T-helper 17 cell (primary cell): ENCODE results near the gene ATF3. TPM values are rescaled to one million over a fixed set of nuclear protein-coding genes. Genes with fewer than 3 reads are reported as not detected.

Source experiments
- ATAC-seq: fragments of 150-1000 bp; cut with Tn5 transposase; 2 replicates; pipeline ENCODE4 v1.10.0; 2021; ENCODE audit warnings: mild to moderate bottlenecking, moderate library complexity
- DNase-seq, 3 donors: peaks; one replicate each; pipeline versions ENCODE4 v3.0.0 to v3.0.0-alpha.2; 2020 to 2021
- H3K9me3 ChIP-seq: one replicate; pipeline ENCODE4 v1.7.0; 2013; ENCODE audit warnings: low read length, mild to moderate bottlenecking; ENCODE audit not compliant: control insufficient read depth, poor library complexity, severe bottlenecking
- H3K27ac Mint-ChIP-seq: one replicate; pipeline ENCODE4 v1.8.0; 2022; ENCODE audit warnings: mild to moderate bottlenecking, moderate library complexity, mixed read lengths
- H3K27me3 Mint-ChIP-seq: one replicate; pipeline ENCODE4 v1.8.0; 2022; ENCODE audit warnings: mixed read lengths
- H3K36me3 Mint-ChIP-seq: one replicate; pipeline ENCODE4 v1.8.0; 2022; ENCODE audit warnings: low read depth, mixed read lengths
- H3K4me1 Mint-ChIP-seq: one replicate; pipeline ENCODE4 v1.8.0; 2022; ENCODE audit warnings: mild to moderate bottlenecking, mixed read lengths
- H3K4me3 Mint-ChIP-seq: one replicate; pipeline ENCODE4 v1.8.0; 2022; ENCODE audit warnings: mild to moderate bottlenecking, moderate library complexity, mixed read lengths
- total RNA-seq, 4 donors: library from RNA in 2 of 4; stranded (reverse) in 2 of 4; gene quantifications; one replicate each; pipeline ENCODE4 v1.2.3 and lab custom pipeline; 2022 to 2026

ATF3 gene
- total RNA-seq (10 to 100 TPM; 53.0 to 72.5 TPM), total RNA-seq (lab: John Stamatoyannopoulos, UW) (13.0 to 69.9 reads per million in 2 donors)

- H3K9me3 ChIP-seq, result no peaks in the 10 kb centered on the region
- peak; percentile 67 to 83 (median 70) for DNase-seq
- peak within 1 kb of the TSS; percentile 90 for H3K27ac Mint-ChIP-seq
- peaks cover 62% of the 10 kb centered on the region for H3K27me3 Mint-ChIP-seq
- peak; percentile 80 for ATAC-seq
- no peaks in the 10 kb centered on the region for H3K36me3 Mint-ChIP-seq
- H3K4me3 Mint-ChIP-seq, result peak within 1 kb of the TSS; percentile 94
- H3K4me1 Mint-ChIP-seq, result peaks cover 23% of the 10 kb centered on the region
These were observed at the start of gene ATF3 for GRCh38 chr1:212608392-212608958. ATF3 (plus strand) TSS chr1:212608761; CDS start chr1:212615022, 6,261 bp downstream.

DNA sequence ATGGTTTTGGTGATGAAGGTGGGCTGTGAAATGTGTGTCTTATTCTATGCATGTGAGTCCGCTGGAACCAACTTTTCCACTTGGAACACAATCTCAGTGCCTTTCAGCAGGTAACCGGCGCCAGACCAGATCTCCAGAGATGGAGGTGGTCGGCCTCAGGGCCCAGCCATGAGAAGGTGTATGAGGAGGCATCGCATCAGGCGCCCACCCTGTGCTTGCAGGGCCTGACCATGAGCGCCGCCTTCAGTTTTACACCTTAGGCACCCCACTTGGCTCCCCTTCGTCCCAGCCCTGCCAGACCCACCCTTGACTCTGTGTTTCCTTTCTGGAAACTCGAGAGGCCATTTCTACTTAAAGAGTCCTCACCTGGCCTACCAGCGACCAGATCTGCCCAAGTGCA, 48.6 kb upstream of the ATF3 start:
- Mint-ChIP-seq H3K4me3 (peak overlapping the region; percentile 56), H3K27me3 (no peaks in the 10 kb centered on the region), H3K36me3 (no peaks in the 10 kb centered on the region), H3K27ac (peak overlapping the region; percentile 57), H3K4me1 (peaks cover 6% of the 10 kb centered on the region)
- no peaks in the 10 kb centered on the region for H3K9me3 ChIP-seq
- DNase-seq, result no peak
- no peak for ATAC-seq

DNA sequence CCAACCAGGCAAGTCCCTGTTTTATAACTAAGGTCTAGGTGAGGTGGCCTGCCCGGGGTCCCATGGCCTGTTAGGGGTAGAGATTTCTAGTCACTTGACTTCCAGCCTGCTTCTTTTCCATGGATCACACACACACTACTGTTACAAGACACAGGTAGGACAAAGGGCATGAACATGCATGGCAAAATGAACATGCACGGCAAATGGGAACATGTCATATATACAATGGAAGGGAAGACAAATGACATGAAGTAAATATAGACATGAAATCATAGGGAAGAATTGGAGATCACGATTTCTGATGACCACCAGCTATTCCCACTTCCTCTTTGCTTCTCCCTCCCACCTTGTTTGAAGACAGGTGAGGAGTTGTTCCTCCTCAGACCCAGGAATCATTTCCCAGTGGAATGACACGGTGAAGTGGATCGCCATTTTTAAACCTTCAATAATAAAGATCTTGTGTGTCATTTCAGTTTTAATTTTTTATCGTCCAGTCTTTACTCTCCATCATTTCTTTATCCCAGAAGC, 47.6 kb upstream of the ATF3 start:
- DNase-seq (no peak), ATAC-seq (no peak)
- H3K36me3 Mint-ChIP-seq, result no peaks in the 10 kb centered on the region
- no peak overlapping the region for H3K27ac Mint-ChIP-seq
- peaks cover 8% of the 10 kb centered on the region for H3K4me1 Mint-ChIP-seq
- no peaks in the 10 kb centered on the region for H3K9me3 ChIP-seq
- H3K27me3 Mint-ChIP-seq, result no peaks in the 10 kb centered on the region
- H3K4me3 Mint-ChIP-seq, result no peak overlapping the region

- Mint-ChIP-seq H3K4me1 (peaks cover 11% of the 10 kb centered on the region), H3K36me3 (no peaks in the 10 kb centered on the region), H3K27ac (no peak overlapping the region), H3K27me3 (no peaks in the 10 kb centered on the region), H3K4me3 (no peak overlapping the region)
- no peak for ATAC-seq
- no peak for DNase-seq
- no peaks in the 10 kb centered on the region for H3K9me3 ChIP-seq
These were observed 47.0 kb upstream of the ATF3 start for GRCh38 chr1:212561501-212561931.

DNA sequence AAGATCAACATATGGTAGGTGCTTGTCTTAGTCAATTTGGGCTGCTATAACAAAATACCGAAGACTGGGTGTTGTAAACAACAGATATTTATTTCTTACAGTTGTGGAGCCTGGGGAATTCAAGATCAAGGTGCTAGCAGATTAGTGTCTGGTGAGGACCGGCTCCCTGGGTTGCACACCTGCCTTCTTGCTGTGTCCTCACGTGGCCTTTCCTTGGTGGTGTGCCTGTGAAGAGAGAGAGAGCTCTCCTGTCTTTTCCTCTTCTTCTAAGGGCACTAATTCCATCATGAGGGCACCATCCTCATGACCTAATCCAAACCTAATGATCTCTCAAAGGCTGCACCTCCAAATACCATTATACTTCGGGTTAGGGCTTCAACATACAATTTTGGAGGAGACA, 45.8 kb upstream of the ATF3 start:
- Mint-ChIP-seq H3K27me3 (no peaks in the 10 kb centered on the region), H3K27ac (no peak overlapping the region), H3K36me3 (peaks cover 3% of the 10 kb centered on the region), H3K4me1 (peaks cover 18% of the 10 kb centered on the region), H3K4me3 (no peak overlapping the region)
- ATAC-seq, result no peak
- DNase-seq, result no peak
- H3K9me3 ChIP-seq, result no peaks in the 10 kb centered on the region

- no peaks in the 10 kb centered on the region for H3K9me3 ChIP-seq
- ATAC-seq (no peak), DNase-seq (no peak)
- Mint-ChIP-seq H3K27ac (no peak overlapping the region), H3K4me1 (peaks cover 13% of the 10 kb centered on the region), H3K36me3 (peaks cover 3% of the 10 kb centered on the region), H3K27me3 (no peaks in the 10 kb centered on the region), H3K4me3 (peak overlapping the region; percentile 99)
These were observed 43.5 kb upstream of the ATF3 start for GRCh38 chr1:212565079-212565478.

- no peak for DNase-seq
- H3K27me3 Mint-ChIP-seq, result no peaks in the 10 kb centered on the region
- H3K4me1 Mint-ChIP-seq, result peaks cover 13% of the 10 kb centered on the region
- no peak for ATAC-seq
- peak overlapping the region; percentile 96 for H3K27ac Mint-ChIP-seq
- no peaks in the 10 kb centered on the region for H3K9me3 ChIP-seq
- H3K36me3 Mint-ChIP-seq, result peaks cover 3% of the 10 kb centered on the region
- H3K4me3 Mint-ChIP-seq, result peak overlapping the region; percentile 99
These were observed 42.8 kb upstream of the ATF3 start for GRCh38 chr1:212565571-212566305.

DNA sequence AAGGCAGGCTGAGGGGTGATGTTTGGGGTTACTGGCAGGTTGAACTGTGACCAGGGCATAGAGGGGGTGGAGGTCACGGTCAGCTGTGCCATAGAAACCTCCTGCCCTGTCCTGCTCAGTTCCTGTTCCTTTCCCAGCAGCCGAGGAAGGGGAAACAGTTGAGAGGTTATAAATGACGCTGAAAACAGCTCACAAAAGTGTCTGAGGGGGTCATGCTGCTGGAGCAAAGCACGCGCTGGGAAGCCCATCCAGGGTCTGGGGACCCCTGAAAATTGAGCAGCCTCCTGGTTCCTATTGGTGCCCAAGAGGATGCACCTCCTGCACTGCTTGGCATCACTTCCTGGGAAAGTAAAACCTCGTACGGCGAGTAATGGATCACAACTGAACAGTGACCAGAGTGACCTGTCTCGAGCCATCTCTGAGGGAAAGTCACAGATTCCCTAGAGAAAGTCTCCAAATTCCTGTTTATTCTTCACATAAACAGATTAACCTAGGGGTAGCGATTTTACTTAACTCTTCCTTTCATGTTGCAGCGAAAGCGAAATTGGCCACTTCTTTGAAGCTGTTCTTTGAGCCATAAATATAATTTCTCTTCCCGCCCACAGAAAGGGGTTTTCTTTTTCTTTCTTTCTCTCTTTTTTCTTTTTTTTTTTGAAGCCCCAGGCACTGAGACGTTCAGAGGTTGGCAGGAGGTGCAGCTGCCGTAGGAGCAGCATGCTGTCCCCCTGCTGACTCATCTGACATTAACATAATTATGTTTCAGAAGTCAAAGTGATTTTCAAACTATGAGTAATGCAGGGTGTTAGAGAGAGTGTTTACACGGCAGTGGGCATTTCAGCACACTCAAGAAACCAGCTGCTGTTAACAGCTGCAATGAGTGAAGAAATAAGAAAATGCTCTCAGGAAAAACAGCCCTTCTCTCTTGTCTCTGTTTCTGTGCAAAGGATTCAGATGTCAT, 41.8 kb upstream of the ATF3 start:
- peaks cover 3% of the 10 kb centered on the region for H3K36me3 Mint-ChIP-seq
- H3K4me1 Mint-ChIP-seq, result peaks cover 13% of the 10 kb centered on the region
- ATAC-seq, result peak; percentile 97
- no peaks in the 10 kb centered on the region for H3K27me3 Mint-ChIP-seq
- no peaks in the 10 kb centered on the region for H3K9me3 ChIP-seq
- peak in 1 of 3 donors; percentile 19 for DNase-seq
- peak overlapping the region; percentile 99 for H3K4me3 Mint-ChIP-seq
- peak overlapping the region; percentile 96 for H3K27ac Mint-ChIP-seq

- H3K9me3 ChIP-seq, result no peaks in the 10 kb centered on the region
- Mint-ChIP-seq H3K4me3 (peak overlapping the region; percentile 99), H3K4me1 (peaks cover 13% of the 10 kb centered on the region), H3K27me3 (no peaks in the 10 kb centered on the region), H3K36me3 (peaks cover 3% of the 10 kb centered on the region), H3K27ac (peak overlapping the region; percentile 96)
- no peak for DNase-seq
- no peak for ATAC-seq
These were observed 40.9 kb upstream of the ATF3 start for GRCh38 chr1:212567638-212568037.

- no peak for DNase-seq
- Mint-ChIP-seq H3K27me3 (no peaks in the 10 kb centered on the region), H3K4me1 (peaks cover 13% of the 10 kb centered on the region), H3K36me3 (peaks cover 3% of the 10 kb centered on the region), H3K27ac (no peak overlapping the region), H3K4me3 (no peak overlapping the region)
- no peak for ATAC-seq
- H3K9me3 ChIP-seq, result no peaks in the 10 kb centered on the region
These were observed 39.5 kb upstream of the ATF3 start for GRCh38 chr1:212568978-212569537.

GRCh38 chr1:212574732-212575131, 33.8 kb upstream of the ATF3 start:
- no peaks in the 10 kb centered on the region for H3K36me3 Mint-ChIP-seq
- H3K27ac Mint-ChIP-seq, result no peak overlapping the region
- H3K4me3 Mint-ChIP-seq, result no peak overlapping the region
- peaks cover 19% of the 10 kb centered on the region for H3K27me3 Mint-ChIP-seq
- ATAC-seq, result no peak
- no peaks in the 10 kb centered on the region for H3K4me1 Mint-ChIP-seq
- no peak for DNase-seq
- H3K9me3 ChIP-seq, result no peaks in the 10 kb centered on the region

DNA sequence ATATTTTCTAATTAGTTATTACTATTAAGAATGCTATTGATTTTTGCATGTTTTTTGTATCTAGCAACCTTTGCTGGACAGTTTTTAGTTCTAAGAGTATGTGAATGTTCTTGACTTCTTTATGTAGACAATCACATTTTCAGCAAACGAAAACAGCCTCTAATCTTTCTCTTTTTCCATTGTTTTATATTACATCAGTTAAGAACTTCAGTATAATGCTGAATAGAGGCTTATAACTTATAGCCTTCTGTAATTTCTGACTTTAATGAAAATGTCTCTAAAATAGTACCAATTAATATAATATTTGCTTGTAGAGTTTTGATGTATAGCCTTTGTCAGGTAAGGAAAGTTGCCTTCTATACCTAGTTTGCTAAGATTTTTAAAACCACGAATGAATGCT, 33.2 kb upstream of the ATF3 start:
- DNase-seq (no peak), ATAC-seq (no peak)
- H3K27me3 Mint-ChIP-seq, result peaks cover 23% of the 10 kb centered on the region
- no peak overlapping the region for H3K4me3 Mint-ChIP-seq
- no peaks in the 10 kb centered on the region for H3K4me1 Mint-ChIP-seq
- no peak overlapping the region for H3K27ac Mint-ChIP-seq
- H3K9me3 ChIP-seq, result no peaks in the 10 kb centered on the region
- H3K36me3 Mint-ChIP-seq, result no peaks in the 10 kb centered on the region
